ENCODE results near the gene INHBA.

GRCh38 chr7:41641011-41641664 is 61.8 kb downstream of the INHBA start:
- TF ChIP-seq, protein P1, sequence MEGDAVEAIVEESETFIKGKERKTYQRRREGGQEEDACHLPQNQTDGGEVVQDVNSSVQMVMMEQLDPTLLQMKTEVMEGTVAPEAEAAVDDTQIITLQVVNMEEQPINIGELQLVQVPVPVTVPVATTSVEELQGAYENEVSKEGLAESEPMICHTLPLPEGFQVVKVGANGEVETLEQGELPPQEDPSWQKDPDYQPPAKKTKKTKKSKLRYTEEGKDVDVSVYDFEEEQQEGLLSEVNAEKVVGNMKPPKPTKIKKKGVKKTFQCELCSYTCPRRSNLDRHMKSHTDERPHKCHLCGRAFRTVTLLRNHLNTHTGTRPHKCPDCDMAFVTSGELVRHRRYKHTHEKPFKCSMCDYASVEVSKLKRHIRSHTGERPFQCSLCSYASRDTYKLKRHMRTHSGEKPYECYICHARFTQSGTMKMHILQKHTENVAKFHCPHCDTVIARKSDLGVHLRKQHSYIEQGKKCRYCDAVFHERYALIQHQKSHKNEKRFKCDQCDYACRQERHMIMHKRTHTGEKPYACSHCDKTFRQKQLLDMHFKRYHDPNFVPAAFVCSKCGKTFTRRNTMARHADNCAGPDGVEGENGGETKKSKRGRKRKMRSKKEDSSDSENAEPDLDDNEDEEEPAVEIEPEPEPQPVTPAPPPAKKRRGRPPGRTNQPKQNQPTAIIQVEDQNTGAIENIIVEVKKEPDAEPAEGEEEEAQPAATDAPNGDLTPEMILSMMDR (IDR thresholded peaks at IDR 0.05; ENCODE audit: low read length): no peak
- TF ChIP-seq EZH2 (optimal IDR thresholded peaks at IDR 0.05; ENCODE audit: low read depth, low read length): no peak
